ENCODE results near the gene CCDC148. TPM values are rescaled to one million over a fixed set of nuclear protein-coding genes. Genes with fewer than 3 reads are reported as not detected.

Gene CCDC148
- total and polyA plus RNA-seq, 2 donors = 0.28 to 5.3 TPM

DNA sequence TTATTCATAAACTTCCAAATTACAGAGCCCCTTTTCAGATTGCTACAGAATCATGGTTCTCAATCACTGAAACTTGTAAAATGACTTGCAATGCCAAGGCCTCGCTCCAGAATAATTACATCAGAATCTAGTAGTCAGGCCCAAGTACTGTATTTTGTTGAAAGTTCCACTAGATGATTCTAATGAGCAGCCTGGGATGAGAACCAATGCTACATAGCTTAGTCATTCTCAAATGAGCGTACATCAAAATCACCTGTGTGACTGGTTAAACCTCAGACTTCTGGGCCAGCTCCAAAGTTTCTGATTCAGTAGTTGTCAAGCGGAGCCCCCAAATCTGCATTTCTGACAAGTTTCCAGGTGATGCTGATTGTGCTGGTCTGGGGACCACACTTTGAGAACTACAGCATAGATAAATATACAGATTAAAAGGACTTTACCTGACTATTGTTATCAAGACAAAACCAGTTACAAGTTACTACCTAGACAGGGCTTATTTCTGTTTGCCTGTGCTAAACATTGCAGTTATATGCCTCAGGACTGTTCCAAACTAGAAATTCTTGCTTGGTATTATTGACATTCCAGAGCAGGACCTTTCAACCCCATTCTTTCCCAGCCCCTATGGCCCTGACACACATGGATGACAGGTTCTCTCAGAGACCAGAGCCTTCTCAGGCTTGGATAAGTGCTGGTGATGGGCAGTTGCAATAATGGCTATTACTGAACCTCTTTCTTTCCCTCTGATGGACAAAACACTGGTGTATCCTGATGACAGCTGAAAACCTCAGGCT lies 271.8 kb downstream of the CCDC148 start:
- 83% methylated on average over 3 of the region's 3 CpGs for WGBS
- Histone ChIP-seq H3K4me1 (ENCODE audit: insufficient read depth) (no peaks in the 10 kb centered on the region), H3K36me3 (ENCODE audit: insufficient read depth) (no peaks in the 10 kb centered on the region), H3K27ac (ENCODE audit: low read depth) (no peak overlapping the region), H3K4me3 (ENCODE audit: low read depth, low read length) (no peak overlapping the region)
- DNase-seq (ENCODE audit: extremely low spot score) = no peak

DNA sequence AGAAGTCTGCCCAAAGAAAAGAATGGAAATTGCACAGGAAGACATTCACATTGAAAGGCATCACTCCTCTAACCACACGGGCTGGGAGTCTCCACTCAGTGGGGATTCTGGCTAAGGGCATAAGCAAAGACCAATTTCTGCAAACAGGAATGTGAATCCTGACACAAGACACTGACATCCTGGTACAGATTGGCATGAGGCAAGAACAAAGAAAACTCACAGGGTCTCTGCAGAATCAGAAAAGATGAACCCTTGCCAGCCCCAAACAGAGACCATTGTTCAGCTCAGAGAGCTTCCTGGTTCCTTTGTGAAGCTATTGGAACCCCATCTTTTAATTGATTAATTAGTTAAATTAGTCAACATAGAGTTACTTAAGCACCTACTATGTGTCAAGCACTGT lies 272.6 kb downstream of the CCDC148 start:
- Histone ChIP-seq H3K4me3 (ENCODE audit: low read depth, low read length) (no peak overlapping the region), H3K27ac (ENCODE audit: low read depth) (no peak overlapping the region), H3K36me3 (ENCODE audit: insufficient read depth) (no peaks in the 10 kb centered on the region), H3K4me1 (ENCODE audit: insufficient read depth) (no peaks in the 10 kb centered on the region)
- WGBS = 82% methylated on average over 1 of the region's 1 CpG
- no peak for DNase-seq (ENCODE audit: extremely low spot score)

DNA sequence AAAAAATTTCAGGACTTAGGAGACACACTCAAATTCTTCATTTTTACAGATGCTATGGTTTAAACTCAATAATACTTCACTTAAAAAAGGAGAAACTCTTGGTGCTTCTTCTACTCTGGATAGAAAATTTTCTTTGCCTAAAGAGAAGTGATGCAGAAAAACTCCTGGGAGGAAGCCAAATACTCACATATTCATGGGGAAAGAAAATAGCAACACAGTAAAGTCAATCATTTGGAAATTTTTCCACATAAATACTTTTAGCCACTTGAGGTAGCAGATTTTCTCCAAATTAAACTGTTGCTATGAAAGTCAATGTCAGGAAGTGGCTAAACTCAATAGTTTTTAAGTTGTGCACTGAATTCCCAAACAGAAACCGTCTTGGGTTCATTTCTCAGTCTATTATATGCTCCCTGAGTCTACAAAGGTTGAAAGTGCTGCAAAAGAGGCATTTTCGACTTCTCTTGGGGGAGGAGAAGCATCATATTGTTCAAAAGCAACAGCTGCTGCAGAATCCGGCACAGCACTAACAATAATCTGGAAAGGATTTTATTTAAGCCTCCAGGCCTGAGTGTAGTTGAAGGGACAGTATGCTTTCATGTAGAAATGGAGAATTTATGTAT lies 273.8 kb downstream of the CCDC148 start:
- Histone ChIP-seq H3K4me1 (ENCODE audit: insufficient read depth) (no peaks in the 10 kb centered on the region), H3K36me3 (ENCODE audit: insufficient read depth) (no peaks in the 10 kb centered on the region), H3K27ac (ENCODE audit: low read depth) (no peak overlapping the region), H3K4me3 (ENCODE audit: low read depth, low read length) (no peak overlapping the region)
- WGBS = 50% methylated on average over 3 of the region's 3 CpGs
- no peak for DNase-seq (ENCODE audit: extremely low spot score)

DNA sequence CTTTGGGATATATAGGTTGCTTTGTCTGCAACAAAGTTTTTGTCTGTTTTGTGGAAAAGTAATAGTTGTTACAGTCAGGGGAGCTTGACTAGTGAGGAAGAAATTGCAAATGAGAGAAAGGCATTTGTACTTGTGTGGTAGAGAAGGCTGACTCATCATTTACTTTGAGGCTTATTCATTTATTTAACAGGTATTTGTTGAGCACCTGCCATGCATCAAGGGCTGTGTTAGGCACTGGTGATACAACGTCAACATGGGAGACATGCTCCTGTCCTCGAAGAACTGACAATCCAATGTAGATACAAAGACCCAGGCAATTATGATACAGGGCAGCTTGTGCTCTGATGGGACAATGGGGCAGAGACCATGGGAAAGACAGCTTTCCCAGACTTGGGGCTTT lies 275.4 kb downstream of the CCDC148 start:
- no peak overlapping the region for H3K4me3 ChIP-seq (ENCODE audit: low read depth, low read length)
- no peaks in the 10 kb centered on the region for H3K4me1 ChIP-seq (ENCODE audit: insufficient read depth)
- no peaks in the 10 kb centered on the region for H3K36me3 ChIP-seq (ENCODE audit: insufficient read depth)
- H3K27ac ChIP-seq (ENCODE audit: low read depth) = no peak overlapping the region
- 92% methylated on average over 2 of the region's 2 CpGs for WGBS
- DNase-seq (ENCODE audit: extremely low spot score) = no peak

DNA sequence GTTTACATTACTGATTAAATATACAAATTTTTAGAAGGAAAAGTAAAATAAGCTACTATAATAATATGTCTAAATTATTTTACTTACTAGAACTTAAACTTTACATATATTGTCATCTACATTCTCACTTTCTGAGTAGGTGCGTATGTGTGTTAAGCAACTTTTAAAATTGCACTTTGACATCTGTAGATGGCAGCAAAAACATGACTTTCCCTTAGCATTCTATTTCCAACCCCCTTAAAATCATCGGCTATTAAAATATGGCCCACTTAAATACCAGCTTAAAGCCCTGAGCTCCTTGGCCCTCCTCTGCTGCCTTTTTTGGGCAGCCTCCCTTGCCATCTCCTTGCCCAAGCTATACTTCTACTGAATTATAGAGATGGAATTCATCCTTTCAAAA lies 276.9 kb downstream of the CCDC148 start:
- H3K36me3 ChIP-seq (ENCODE audit: insufficient read depth) = no peaks in the 10 kb centered on the region
- WGBS = 15% methylated on average over 2 of the region's 2 CpGs
- DNase-seq (ENCODE audit: extremely low spot score) = no peak
- no peak overlapping the region for H3K4me3 ChIP-seq (ENCODE audit: low read depth, low read length)
- H3K4me1 ChIP-seq (ENCODE audit: insufficient read depth) = no peaks in the 10 kb centered on the region
- H3K27ac ChIP-seq (ENCODE audit: low read depth) = no peak overlapping the region

DNA sequence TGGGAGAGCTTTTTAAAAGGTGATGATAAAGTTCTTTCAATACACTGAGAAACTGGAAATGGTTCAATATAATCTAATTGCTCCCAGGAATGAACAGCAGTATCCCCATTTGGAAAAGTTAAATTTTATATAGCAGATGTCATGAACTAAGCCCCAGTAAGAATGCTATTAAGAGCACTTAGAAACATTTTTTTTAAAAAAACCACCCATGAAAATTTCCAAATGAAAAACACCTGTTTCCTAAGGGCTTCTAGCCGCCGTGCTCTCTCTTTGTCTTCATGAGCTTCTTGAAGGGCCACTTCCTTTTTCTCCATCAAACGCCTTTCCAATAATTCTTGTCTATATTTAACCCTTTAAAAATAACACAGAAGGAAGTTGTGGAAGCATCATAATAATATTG lies 277.9 kb downstream of the CCDC148 start:
- 33% methylated on average over 3 of the region's 3 CpGs for WGBS
- H3K4me1 ChIP-seq (ENCODE audit: insufficient read depth) = no peaks in the 10 kb centered on the region
- no peak for DNase-seq (ENCODE audit: extremely low spot score)

DNA sequence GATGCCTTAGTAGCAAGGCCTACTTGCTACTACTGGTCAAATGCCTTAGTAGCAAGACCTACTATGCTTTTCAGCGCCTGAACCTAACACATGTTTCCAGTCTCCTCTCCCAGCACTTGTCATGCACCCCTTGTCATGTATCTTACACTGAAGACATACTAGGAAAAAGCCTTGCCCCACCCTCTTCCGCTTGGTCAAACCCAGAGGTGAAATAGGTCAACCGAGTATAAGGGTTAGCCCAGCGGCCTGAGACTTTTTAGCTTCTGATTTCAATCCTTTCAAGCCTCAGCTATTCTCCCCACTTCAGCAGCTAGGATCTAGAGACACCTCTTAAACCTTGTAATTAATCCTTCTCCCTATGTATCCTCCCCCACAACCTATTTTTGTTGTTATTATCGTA lies 281.6 kb downstream of the CCDC148 start:
- Histone ChIP-seq H3K4me3 (ENCODE audit: low read depth, low read length) (no peak overlapping the region), H3K4me1 (ENCODE audit: insufficient read depth) (no peaks in the 10 kb centered on the region), H3K36me3 (ENCODE audit: insufficient read depth) (no peaks in the 10 kb centered on the region), H3K27ac (ENCODE audit: low read depth) (no peak overlapping the region)
- 95% methylated on average over 5 of the region's 5 CpGs for WGBS
- no peak for DNase-seq (ENCODE audit: extremely low spot score)

More for the DNA sequence above, 277.9 kb downstream of the CCDC148 start:
- Histone ChIP-seq H3K27ac (ENCODE audit: low read depth) (no peak overlapping the region), H3K4me3 (ENCODE audit: low read depth, low read length) (no peak overlapping the region), H3K36me3 (ENCODE audit: insufficient read depth) (no peaks in the 10 kb centered on the region)

DNA sequence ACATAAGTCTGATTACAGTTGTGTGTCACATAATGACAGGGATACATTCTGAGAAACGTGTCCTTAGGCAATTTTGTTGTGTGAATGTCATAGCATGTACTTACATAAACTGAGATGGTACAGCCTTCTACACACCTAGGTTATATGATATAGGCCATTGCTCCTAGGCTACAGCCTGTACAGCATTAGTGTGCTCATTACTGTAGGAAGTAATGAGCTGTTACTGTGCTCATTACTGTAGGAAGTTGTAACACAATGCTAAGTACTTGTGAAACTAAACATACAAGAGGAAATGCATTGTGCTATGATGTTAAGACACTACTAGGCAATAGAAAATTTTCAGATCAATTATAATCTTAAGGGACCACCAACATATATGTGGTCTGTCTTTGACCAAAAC lies 282.1 kb downstream of the CCDC148 start:
- H3K4me1 ChIP-seq (ENCODE audit: insufficient read depth) = no peaks in the 10 kb centered on the region
- no peak overlapping the region for H3K4me3 ChIP-seq (ENCODE audit: low read depth, low read length)
- no peaks in the 10 kb centered on the region for H3K36me3 ChIP-seq (ENCODE audit: insufficient read depth)
- H3K27ac ChIP-seq (ENCODE audit: low read depth) = no peak overlapping the region
- DNase-seq (ENCODE audit: extremely low spot score) = no peak
- WGBS = 79% methylated on average over 1 of the region's 1 CpG

DNA sequence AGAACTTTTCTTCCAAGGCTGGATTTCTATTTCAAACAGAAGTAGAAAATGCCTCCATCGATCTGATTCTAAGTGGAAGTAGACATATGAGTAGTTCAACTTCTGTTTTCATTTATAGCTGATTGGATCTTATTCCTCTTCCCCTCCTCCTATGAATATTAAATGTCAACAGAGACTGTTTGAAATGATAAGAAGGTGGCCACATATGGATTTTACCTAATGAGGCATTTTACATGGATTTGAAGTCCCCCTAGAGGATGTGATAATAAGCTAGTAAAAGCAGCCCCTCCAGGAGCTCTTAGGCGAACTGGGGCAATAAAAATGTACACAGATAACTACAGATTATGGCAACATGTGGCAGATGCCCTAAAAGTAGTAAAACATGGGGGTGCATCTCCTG lies 283.8 kb downstream of the CCDC148 start:
- no peak for DNase-seq (ENCODE audit: extremely low spot score)
- Histone ChIP-seq H3K27ac (ENCODE audit: low read depth) (no peak overlapping the region), H3K36me3 (ENCODE audit: insufficient read depth) (no peaks in the 10 kb centered on the region), H3K4me3 (ENCODE audit: low read depth, low read length) (no peak overlapping the region), H3K4me1 (ENCODE audit: insufficient read depth) (no peaks in the 10 kb centered on the region)
- 29% methylated on average over 2 of the region's 2 CpGs for WGBS

DNA sequence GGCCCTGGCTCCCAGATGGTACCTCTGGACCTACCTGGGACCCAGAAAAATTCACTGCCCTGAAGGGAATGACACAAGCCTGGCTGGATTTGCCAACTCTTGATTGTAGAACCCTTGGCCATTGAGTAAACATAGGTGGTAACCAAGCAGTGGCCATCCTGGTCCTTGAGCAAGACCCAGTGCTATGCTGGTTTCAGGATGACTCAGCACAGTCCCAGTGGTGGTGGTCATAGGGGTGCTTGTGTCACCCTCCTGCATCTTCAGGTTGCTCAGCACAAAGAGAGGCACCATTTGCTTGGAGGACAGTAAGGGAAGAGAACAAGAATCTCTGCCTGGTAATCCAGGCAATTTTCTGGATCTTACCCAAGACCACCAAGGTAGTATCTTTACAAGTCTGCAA lies 302.0 kb downstream of the CCDC148 start:
- no peaks in the 10 kb centered on the region for H3K4me1 ChIP-seq (ENCODE audit: insufficient read depth)
- no peak for DNase-seq (ENCODE audit: extremely low spot score)
- no peaks in the 10 kb centered on the region for H3K36me3 ChIP-seq (ENCODE audit: insufficient read depth)
- no peak overlapping the region for H3K27ac ChIP-seq (ENCODE audit: low read depth)
- no peak overlapping the region for H3K4me3 ChIP-seq (ENCODE audit: low read depth, low read length)

DNA sequence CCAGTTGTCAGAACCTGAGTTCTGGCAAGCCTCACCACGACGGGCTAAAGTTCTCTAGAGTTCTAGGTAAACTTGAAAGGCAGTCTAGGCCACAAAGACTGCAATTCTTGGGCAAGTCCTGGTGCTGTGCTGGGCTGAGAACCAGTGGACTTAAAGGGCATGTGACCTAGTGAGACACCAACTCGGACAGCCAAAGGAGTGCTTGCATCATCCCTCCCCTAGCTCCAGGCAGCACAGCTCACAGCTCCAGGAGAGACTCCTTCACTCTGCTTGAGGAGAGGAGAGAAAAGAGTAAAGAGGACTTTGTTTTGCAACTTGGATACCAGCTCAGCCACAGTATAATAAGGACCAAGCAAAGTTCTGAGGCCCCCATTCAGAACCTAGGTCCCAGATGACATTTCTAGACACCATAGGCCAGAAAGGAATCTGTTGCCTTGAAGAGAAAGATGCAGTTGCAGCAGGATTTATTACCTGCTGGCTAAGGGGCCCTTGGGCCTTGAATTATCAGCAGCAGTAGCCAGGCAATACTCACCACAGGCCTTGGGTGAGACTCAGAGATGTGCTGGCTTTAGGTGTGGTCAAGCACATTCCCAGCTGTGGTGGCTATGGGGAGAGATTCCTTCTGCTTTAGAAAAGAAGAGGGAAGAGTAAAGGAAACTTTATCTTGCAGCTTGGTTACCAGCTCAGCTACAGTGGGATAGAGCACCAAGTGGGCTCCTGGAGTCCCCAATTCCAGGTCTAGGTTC lies 303.1 kb downstream of the CCDC148 start:
- no peak overlapping the region for H3K4me3 ChIP-seq (ENCODE audit: low read depth, low read length)
- H3K27ac ChIP-seq (ENCODE audit: low read depth) = no peak overlapping the region
- 66% methylated on average over 3 of the region's 3 CpGs for WGBS
- DNase-seq (ENCODE audit: extremely low spot score) = no peak
- H3K4me1 ChIP-seq (ENCODE audit: insufficient read depth) = no peaks in the 10 kb centered on the region
- H3K36me3 ChIP-seq (ENCODE audit: insufficient read depth) = no peaks in the 10 kb centered on the region

DNA sequence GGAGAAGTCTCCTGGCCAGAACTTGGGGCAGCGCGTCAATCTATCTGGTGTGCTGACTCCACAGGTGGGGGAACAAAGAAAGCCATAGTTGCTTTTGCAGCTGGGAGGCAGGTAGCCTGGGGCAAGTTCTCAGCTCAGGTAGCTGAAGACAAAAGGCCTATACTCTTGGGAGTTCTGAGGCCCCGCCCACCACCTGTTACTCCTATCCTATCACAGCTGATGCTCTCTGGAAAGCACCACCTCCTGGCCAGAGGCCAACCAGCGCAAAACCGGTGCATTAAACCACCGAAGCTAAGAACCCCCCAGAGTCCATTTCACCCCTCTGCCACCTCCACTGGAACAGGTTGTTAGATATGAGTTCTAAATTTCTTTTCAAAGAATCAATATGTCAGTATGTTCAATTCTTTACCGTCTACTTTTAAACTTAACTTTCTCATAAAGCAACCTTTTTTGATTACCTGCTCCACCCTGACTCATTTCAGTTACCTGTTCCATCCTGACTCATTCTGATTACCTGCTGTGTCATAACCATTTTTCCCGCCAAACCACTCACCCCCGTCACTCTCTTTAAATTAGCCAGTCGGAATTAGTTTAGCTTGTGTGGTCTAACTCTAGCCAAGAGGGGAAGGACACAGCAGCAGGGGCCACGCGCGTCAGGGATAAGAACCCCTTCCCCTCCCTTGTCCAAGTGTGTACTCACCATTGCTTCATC lies 311.5 kb downstream of the CCDC148 start:
- no peak for DNase-seq (ENCODE audit: extremely low spot score)
- no peaks in the 10 kb centered on the region for H3K36me3 ChIP-seq (ENCODE audit: insufficient read depth)
- no peaks in the 10 kb centered on the region for H3K4me1 ChIP-seq (ENCODE audit: insufficient read depth)
- H3K27ac ChIP-seq (ENCODE audit: low read depth) = no peak overlapping the region
- WGBS = 91% methylated on average over 13 of the region's 13 CpGs
- H3K4me3 ChIP-seq (ENCODE audit: low read depth, low read length) = no peak overlapping the region

DNA sequence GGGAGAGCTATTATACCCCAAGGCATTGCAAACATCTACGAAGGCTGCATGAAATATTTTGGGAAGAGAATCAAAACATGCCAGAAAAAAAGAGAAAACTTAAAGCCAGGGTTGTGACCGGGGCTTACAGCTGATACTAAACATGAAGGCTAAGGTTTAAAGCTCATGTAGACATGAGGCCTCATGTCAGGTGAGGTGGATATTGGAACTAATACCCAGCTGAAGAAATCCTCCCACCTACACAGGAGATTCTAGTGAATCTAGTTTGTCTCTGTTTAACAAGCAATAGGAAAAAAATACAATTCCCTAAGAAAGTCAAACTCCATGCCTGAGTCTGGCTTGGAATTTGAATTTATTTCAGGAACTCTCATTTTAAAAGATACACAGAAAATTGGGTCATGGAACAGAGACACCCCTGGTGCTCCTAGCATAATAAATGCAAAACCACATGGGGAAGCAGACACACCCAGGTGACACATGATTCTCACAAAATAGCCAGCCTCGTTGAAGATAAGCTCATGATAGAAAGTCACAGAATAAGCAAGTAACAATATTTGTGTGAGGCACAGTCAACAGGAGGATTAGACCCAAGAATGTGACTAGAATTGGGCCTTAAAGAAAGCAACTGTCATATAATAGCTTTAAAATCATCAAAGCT lies 312.7 kb downstream of the CCDC148 start:
- Histone ChIP-seq H3K36me3 (ENCODE audit: insufficient read depth) (no peaks in the 10 kb centered on the region), H3K27ac (ENCODE audit: low read depth) (no peak overlapping the region), H3K4me3 (ENCODE audit: low read depth, low read length) (no peak overlapping the region), H3K4me1 (ENCODE audit: insufficient read depth) (no peaks in the 10 kb centered on the region)
- DNase-seq (ENCODE audit: extremely low spot score) = no peak
- 59% methylated on average over 3 of the region's 3 CpGs for WGBS

Data from urinary bladder (tissue), 4 donors.